B cell (primary cell): ENCODE measurements around the gene BDH1. TPM values are rescaled to one million over a fixed set of nuclear protein-coding genes. Genes with fewer than 3 reads are reported as not detected.

Experiments used
- ATAC-seq: fragments of 200-7000 bp; cut with Tn5 transposase; one replicate; pipeline ENCODE4 v1.10.0; 2021; ENCODE audit warnings: low read depth, mild to moderate bottlenecking, moderate number of reproducible peaks, moderate library complexity
- CTCF ChIA-PET: fragments of 350-600 bp; sonication (Branson Sonifier 250); formaldehyde crosslinking; loops from one replicate; lab custom pipeline; 2021; ENCODE audit warnings: antibody characterized with exemption, inconsistent platforms; lab: Charles Lee
- POLR2A ChIA-PET: fragments of 350-600 bp; sonication (Branson Sonifier 250); formaldehyde crosslinking; loops from one replicate; lab custom pipeline; 2021; ENCODE audit warnings: antibody characterized with exemption; lab: Charles Lee
- DNase-seq: peaks from one replicate; pipeline ENCODE4 v3.0.0; 2013
- H2AFZ ChIP-seq: 2 replicates; pipeline ENCODE4 v1.6.1; 2012; ENCODE audit warnings: mild to moderate bottlenecking, low read depth, low read length; ENCODE audit not compliant: insufficient read depth, poor library complexity, severe bottlenecking
- H3K27ac ChIP-seq, 2 donors: 1 replicate in 1 of 2; 2 replicates in 1 of 2; pipeline ENCODE4 v1.5.1; 2012 to 2013; ENCODE audit warnings: low read length in 2 of 2, mild to moderate bottlenecking in 2 of 2, moderate library complexity in 1 of 2
- H3K27me3 ChIP-seq, 4 experiments: fragments of 200-600 bp in 1 of 4; sonication (generic) in 1 of 4; replicated peaks in 1 of 4; 1 replicate in 2 of 4; 2 replicates in 2 of 4; pipeline versions ENCODE4 v1.6.1 to v1.7.0; 2013 to 2016; ENCODE audit warnings: low read length in 3 of 4, mild to moderate bottlenecking in 2 of 4, mixed read lengths in 1 of 4, moderate library complexity in 1 of 4; ENCODE audit not compliant: insufficient read depth in 4 of 4, control insufficient read depth in 3 of 4; ENCODE audit errors: control extremely low read depth in 1 of 4
- H3K36me3 ChIP-seq, 2 experiments: replicated peaks in 1 of 2; 1 replicate in 1 of 2; 2 replicates in 1 of 2; pipeline versions ENCODE4 v1.6.1 to v1.7.1; 2013; ENCODE audit warnings: low read length in 1 of 2; ENCODE audit not compliant: insufficient read depth in 2 of 2, control insufficient read depth in 1 of 2; ENCODE audit errors: control extremely low read depth in 1 of 2, extremely low read depth in 1 of 2
- H3K4me1 ChIP-seq, 2 donors: fragments of 200-600 bp in 1 of 2; sonication (generic) in 1 of 2; 1 replicate in 1 of 2; 2 replicates in 1 of 2; pipeline versions ENCODE4 v1.5.1 to v1.6.1; 2013 to 2017; ENCODE audit warnings: low read length in 2 of 2; ENCODE audit not compliant: control insufficient read depth in 2 of 2, insufficient read depth in 2 of 2
- H3K4me2 ChIP-seq: replicated peaks from 2 replicates; pipeline ENCODE3; 2012; ENCODE audit warnings: mild to moderate bottlenecking, low read depth, low read length; ENCODE audit not compliant: poor library complexity, severe bottlenecking
- H3K4me3 ChIP-seq, 5 experiments: fragments of 200-600 bp in 1 of 5; sonication (generic) in 1 of 5; 1 replicate in 3 of 5; 2 replicates in 2 of 5; pipeline versions ENCODE4 v1.5.1 to v1.7.0; 2011 to 2016; ENCODE audit warnings: low read length in 4 of 5, mild to moderate bottlenecking in 4 of 5, low read depth in 2 of 5, control low read depth in 1 of 5, moderate library complexity in 1 of 5; ENCODE audit not compliant: insufficient read depth in 1 of 5; ENCODE audit errors: control extremely low read depth in 1 of 5, extremely low read depth in 1 of 5
- H3K79me2 ChIP-seq: fragments of 200-600 bp; sonication (generic); one replicate; pipeline ENCODE4 v1.6.0; 2016; ENCODE audit warnings: low read length; ENCODE audit not compliant: control insufficient read depth, insufficient read depth
- H3K9ac ChIP-seq: fragments of 200-600 bp; sonication (generic); 2 replicates; pipeline ENCODE4 v1.6.1; 2017; ENCODE audit warnings: mild to moderate bottlenecking, low read length, moderate library complexity
- H3K9me3 ChIP-seq, 3 donors: one replicate each; pipeline versions ENCODE4 v1.6.1 to v1.7.1; 2013; ENCODE audit warnings: low read length in 2 of 3; ENCODE audit not compliant: control insufficient read depth in 2 of 3, insufficient read depth in 1 of 3; ENCODE audit errors: control extremely low read depth in 1 of 3
- H4K20me1 ChIP-seq: 2 replicates; pipeline ENCODE4 v1.6.0; 2012; ENCODE audit warnings: mild to moderate bottlenecking, low read length; ENCODE audit not compliant: insufficient read depth, control insufficient read depth, poor library complexity, severe bottlenecking
- H3K27ac Mint-ChIP-seq: one replicate; pipeline ENCODE4 v1.8.0; 2021; ENCODE audit warnings: mixed read lengths
- H3K27me3 Mint-ChIP-seq: one replicate; pipeline ENCODE4 v1.8.0; 2021; ENCODE audit warnings: mixed read lengths
- H3K4me1 Mint-ChIP-seq: one replicate; pipeline ENCODE4 v1.8.0; 2021; ENCODE audit warnings: mixed read lengths
- H3K4me3 Mint-ChIP-seq: one replicate; pipeline ENCODE4 v1.8.0; 2021; ENCODE audit warnings: mixed read lengths
- H3K9me3 Mint-ChIP-seq: one replicate; pipeline ENCODE4 v1.8.0; 2022; ENCODE audit warnings: mixed read lengths; ENCODE audit not compliant: insufficient read depth
- CTCF ChIP-seq: fragments of 200-600 bp; IDR thresholded peaks from one replicate; pipeline ENCODE4 v1.8.0; 2022; ENCODE audit warnings: antibody characterized with exemption, mild to moderate bottlenecking
- EZH2 ChIP-seq: IDR thresholded peaks from 2 replicates; pipeline ENCODE4 v1.6.1; 2012; ENCODE audit warnings: borderline replicate concordance, low read depth, mild to moderate bottlenecking, moderate library complexity, low read length; ENCODE audit not compliant: insufficient read depth, poor library complexity, severe bottlenecking
- WGBS: methylation state at CpG from one replicate; pipeline ENCODE4 v1.1.5; 2013; ENCODE audit warnings: missing lambda C conversion rate; ENCODE audit not compliant: insufficient coverage; 5-methylcytosine and 5-hydroxymethylcytosine counted together
- intact Hi-C: fragments of 100-400 bp; cut with micrococcal nuclease; formaldehyde crosslinking; loops from one replicate; pipeline ENCODE4 v1.10.0; 2022
- polyA plus RNA-seq: library from polyadenylated mRNA; depleted of rRNA; stranded (reverse); fragments of >200 nt; gene quantifications from 2 replicates; pipeline ENCODE4 v1.2.3, GENCODE V29; 2012
- total RNA-seq, 2 donors: library from RNA; stranded (reverse); fragments of 120-200 nt in 1 of 2; gene quantifications; 1 replicate in 1 of 2; 2 replicates in 1 of 2; pipeline versions ENCODE4 v1.2.3 to v1.2.4, GENCODE V29; 2013 to 2022

The BDH1 gene
- total and polyA plus RNA-seq, 2 donors (not counting 1 experiment from before 2014, with no cell fraction given), result 21.1 to 59.3 TPM

DNA sequence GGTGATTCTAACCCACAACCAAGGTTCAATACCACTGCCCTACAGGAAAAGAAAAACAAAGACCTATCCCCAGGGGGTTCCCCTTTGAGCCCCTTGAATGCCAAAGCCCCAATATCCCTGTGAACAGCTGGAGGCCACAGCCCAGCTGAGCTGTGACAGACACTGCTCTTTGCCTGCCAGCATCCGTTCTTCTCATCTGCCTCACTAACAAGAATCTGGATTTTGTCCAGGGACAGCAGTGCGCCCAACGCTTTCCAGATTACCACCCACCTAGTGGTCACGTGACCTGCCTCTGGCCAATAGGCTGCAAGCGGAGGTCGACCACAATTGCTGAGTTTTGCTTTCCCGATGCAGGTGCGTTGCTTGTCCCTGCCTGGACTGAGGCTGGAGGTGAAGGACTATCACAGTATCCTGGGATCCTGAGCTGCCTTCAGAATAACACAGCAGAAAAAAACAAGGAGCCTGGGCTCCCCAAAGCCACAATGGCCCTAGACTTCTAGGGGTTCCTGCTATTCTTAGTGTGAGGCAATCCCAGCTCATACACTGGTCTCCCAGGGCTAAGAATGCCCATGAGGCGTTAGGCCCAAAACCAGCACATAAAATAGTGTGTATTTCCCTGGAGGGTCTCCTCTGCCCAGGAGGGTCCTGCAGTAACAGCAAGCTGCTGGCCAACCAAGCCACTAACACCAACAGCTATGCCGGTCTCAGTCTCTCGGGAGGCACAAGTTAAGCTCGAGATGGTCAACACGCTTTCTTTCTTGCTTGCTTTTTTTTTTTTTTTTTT lies 13.8 kb downstream of the BDH1 start:
- peaks cover 0 to 29% of the 10 kb centered on the region in 2 experiments for H3K36me3 ChIP-seq
- H3K4me1 Mint-ChIP-seq, result no peaks in the 10 kb centered on the region
- no peak overlapping the region for H3K4me2 ChIP-seq
- POLR2A ChIA-PET, result interaction anchor here (0.7 kb wide), 1 partner anchor 34 kb away, joined by 4 read pairs; no protein-coding TSS in a partner anchor
- no peaks in the 10 kb centered on the region for H3K9me3 ChIP-seq
- CTCF ChIA-PET, result interaction anchor here (1.0 kb wide), 1 partner anchor 285 kb away, joined by 3 read pairs; no protein-coding TSS in a partner anchor
- TF ChIP-seq CTCF, result no peak
- no peak for TF ChIP-seq EZH2
- no peaks in the 10 kb centered on the region for H3K9me3 Mint-ChIP-seq
- H3K4me1 ChIP-seq, result no peaks in the 10 kb centered on the region
- H3K27ac ChIP-seq, result no peak overlapping the region
- intact Hi-C loops, result no loop called here
- H2AFZ ChIP-seq, result no peak overlapping the region
- H3K79me2 ChIP-seq, result peaks cover 6% of the 10 kb centered on the region
- H3K4me3 ChIP-seq, result no peak overlapping the region
- no peaks in the 10 kb centered on the region for H3K27me3 Mint-ChIP-seq
- 98% methylated on average over 13 of the region's 13 CpGs for WGBS
- H3K9ac ChIP-seq, result no peak overlapping the region
- H3K27me3 ChIP-seq, result no peaks in the 10 kb centered on the region
- H4K20me1 ChIP-seq, result no peaks in the 10 kb centered on the region
- no peak for DNase-seq
- ATAC-seq, result no peak
- H3K4me3 Mint-ChIP-seq, result no peak overlapping the region
- H3K27ac Mint-ChIP-seq, result no peak overlapping the region

- H3K9ac ChIP-seq, result no peak overlapping the region
- POLR2A ChIA-PET, result no interaction called here
These were observed 14.8 kb downstream of the BDH1 start for GRCh38 chr3:197540961-197541377.

More at GRCh38 chr3:197540961-197541377, 14.8 kb downstream of the BDH1 start:
- H3K4me2 ChIP-seq, result no peak overlapping the region
- CTCF ChIA-PET, result no interaction called here
- no peaks in the 10 kb centered on the region for H3K27me3 Mint-ChIP-seq
- H3K4me1 ChIP-seq, result no peaks in the 10 kb centered on the region
- H3K27me3 ChIP-seq, result no peaks in the 10 kb centered on the region
- H3K27ac ChIP-seq, result no peak overlapping the region
- DNase-seq, result no peak
- no peak for ATAC-seq
- no peaks in the 10 kb centered on the region for H4K20me1 ChIP-seq
- 94% methylated on average over 3 of the region's 3 CpGs for WGBS
- peaks cover 0 to 29% of the 10 kb centered on the region in 2 experiments for H3K36me3 ChIP-seq
- H3K4me3 Mint-ChIP-seq, result no peak overlapping the region
- no peak overlapping the region for H3K27ac Mint-ChIP-seq
- intact Hi-C loops, result no loop called here
- peaks cover 6% of the 10 kb centered on the region for H3K79me2 ChIP-seq
- H3K9me3 Mint-ChIP-seq, result no peaks in the 10 kb centered on the region
- no peaks in the 10 kb centered on the region for H3K9me3 ChIP-seq
- H2AFZ ChIP-seq, result no peak overlapping the region
- no peaks in the 10 kb centered on the region for H3K4me1 Mint-ChIP-seq
- H3K4me3 ChIP-seq, result no peak overlapping the region
- TF ChIP-seq EZH2, result no peak
- TF ChIP-seq CTCF, result no peak
